Heart right ventricle (tissue), 16 donors: Measurements from ENCODE around the gene KCNQ1. TPM values are rescaled to one million over a fixed set of nuclear protein-coding genes. Genes with fewer than 3 reads are reported as not detected.

ENCODE experiments used
- ATAC-seq, 8 donors: fragments of 200-7000 bp; cut with Tn5 transposase; one replicate each; pipeline ENCODE4 v1.9.1; 2020; ENCODE audit warnings: mild to moderate bottlenecking in 8 of 8, moderate library complexity in 8 of 8, moderate number of reproducible peaks in 1 of 8
- DNase-seq, 2 donors: peaks; one replicate each; pipeline ENCODE4 v3.0.0-alpha.2; 2020
- H3K27ac ChIP-seq, 10 donors: fragments of 200-600 bp; sonication (generic) in 2 of 10; one replicate each; pipeline versions ENCODE4 v1.5.0 to v1.8.0; 2020 to 2022; ENCODE audit warnings: mild to moderate bottlenecking in 3 of 10
- H3K27me3 ChIP-seq, 7 donors: fragments of 200-600 bp; one replicate each; pipeline ENCODE4 v1.8.0; 2021 to 2022; ENCODE audit warnings: mild to moderate bottlenecking in 2 of 7
- H3K36me3 ChIP-seq, 9 donors: fragments of 200-600 bp; sonication (generic) in 1 of 9; one replicate each; pipeline versions ENCODE4 v1.5.0 to v1.8.0; 2020 to 2022; ENCODE audit warnings: mild to moderate bottlenecking in 2 of 9
- H3K4me1 ChIP-seq, 9 donors: fragments of 200-600 bp; sonication (generic) in 1 of 9; one replicate each; pipeline versions ENCODE4 v1.5.0 to v1.8.0; 2020 to 2022; ENCODE audit warnings: mild to moderate bottlenecking in 4 of 9
- H3K4me3 ChIP-seq, 10 donors: fragments of 200-600 bp; sonication (generic) in 2 of 10; one replicate each; pipeline versions ENCODE4 v1.5.0 to v1.8.0; 2020 to 2022; ENCODE audit warnings: mild to moderate bottlenecking in 7 of 10, moderate library complexity in 2 of 10
- H3K9me3 ChIP-seq, 11 donors: fragments of 200-600 bp in 10 of 11; sonication (generic) in 2 of 11; one replicate each; pipeline versions ENCODE4 v1.5.0 to v1.8.0; 2013 to 2022; ENCODE audit warnings: mild to moderate bottlenecking in 2 of 11, control low read depth in 1 of 11, moderate library complexity in 1 of 11
- WGBS, 2 donors: extraction: QIAGEN DNeasy Blood & Tissue Kit; methylation state at CpG; one replicate each; pipeline ENCODE4 v1.1.7; 2013; ENCODE audit warnings: inconsistent platforms in 1 of 2; 5-methylcytosine and 5-hydroxymethylcytosine counted together
- intact Hi-C, 10 donors: fragments of 100-400 bp; cut with DNase I; formaldehyde crosslinking; loops; one replicate each; pipeline versions ENCODE4 v1.11.1 to v1.14.2; 2022
- polyA plus RNA-seq, 2 donors: library from polyadenylated mRNA; stranded (reverse); fragments of 200-250 nt; gene quantifications; one replicate each; pipeline ENCODE4 v1.2.3, GENCODE V29; 2013
- total RNA-seq, 10 donors: library from RNA; stranded (reverse); fragmentation: NEBNext Ultra II Directional in 3 of 10; extraction: Animal tissue kit (Norgen Biotek cat#: 25700) in 3 of 10; gene quantifications; one replicate each; pipeline versions ENCODE4 v1.2.1 to v1.2.4, GENCODE V29; 2021 to 2023
- TF ChIP-seq, protein P1 (sequence below), 9 donors: fragments of 200-600 bp; sonication (generic) in 2 of 9; IDR thresholded peaks; one replicate each; pipeline versions ENCODE4 v1.5.0 to v1.8.0; 2021 to 2022; ENCODE audit warnings: antibody characterized with exemption in 9 of 9, mild to moderate bottlenecking in 5 of 9, moderate library complexity in 1 of 9
- donor health status: Arrhythmogenic right ventricular cardiomyopathy.
- donor health status: ischemic (EF 13 %, LVEDD 7.1; RV severe dilation, severe dysfunction).
- donor health status: healthy with polysubstance abuse.
- donor health status: DM: no; HTN: yes; CAD: no.
- donor health status: DM: no; HTN: no; CAD: no.
- donor health status: ischemic (EF 25% LVEDD 6.9; RV normal size, moderate dysfunction).
- donor health status: ischemic (EF 25% LVEDD 5.7; RV mildly dilated, moderate dysfunction).
- donor health status: healthy.
- donor health status: DM: yes; HTN: yes; CAD: no.
- donor health status: Ischemic cardiomyopathy.
- donor health status: ischemic (EF 35%, LVEDD 5.7; RV mildly dilated, moderate dysfunction).
- donor health status: nonischemic (EF 11% LVEDD 7.7; RV severe dilation, severe dysfunction).
- donor health status: DM: yes; HTN: yes; CAD: no.
- donor health status: PGD.
- donor health status: ischemic (EF 29% LVEDD 5.4; RV normal size, mild dysfunction).
- donor health status: nonischemic (EF 23%, LVEDD 6.1; RV moderate dilation, normal function).

KCNQ1 gene
- total and polyA plus RNA-seq, 12 donors: 19.9 to 48.2 (median 33.7) TPM

DNA sequence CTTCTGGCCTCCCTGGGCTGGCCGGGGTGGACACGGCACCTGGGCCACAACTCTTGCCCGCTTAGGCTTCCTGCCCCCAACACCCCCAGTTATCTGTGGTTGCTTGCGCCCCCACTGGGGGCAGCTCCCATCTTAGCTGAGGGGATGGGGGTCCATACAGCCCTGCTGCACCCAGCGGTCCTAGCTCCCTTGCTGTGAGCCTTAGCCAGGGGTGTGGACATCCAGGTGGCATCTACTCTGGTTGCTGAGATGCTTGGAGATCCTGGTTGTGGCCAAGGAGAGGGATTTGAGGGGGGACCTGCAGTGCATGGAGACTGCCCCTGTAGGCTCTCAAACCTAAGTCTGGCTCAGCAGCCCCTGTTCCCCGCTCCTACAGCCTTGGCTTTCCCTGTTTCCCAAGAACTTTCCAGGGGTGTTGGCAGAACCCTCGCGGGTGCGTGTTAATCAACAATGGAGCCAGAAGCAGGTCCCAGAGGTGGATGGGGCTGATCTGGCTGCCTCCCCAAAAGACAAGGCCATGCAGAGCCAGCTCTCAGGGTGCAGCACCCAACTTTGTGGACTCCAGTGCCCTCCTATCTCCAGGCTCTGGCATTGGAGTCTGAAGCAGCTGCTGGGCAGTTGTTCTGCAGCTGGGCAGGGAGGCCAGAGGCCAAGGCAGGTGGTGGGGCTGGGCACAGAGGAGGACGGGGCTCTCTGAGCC, 3.3 kb downstream of the KCNQ1 start:
- no peak for ATAC-seq
- peaks cover 3 to 57% (median 40%) of the 10 kb centered on the region in 9 donors for H3K4me1 ChIP-seq
- WGBS, 2 donors: 66 to 74% methylated on average over 10 of the region's 10 CpGs

DNA sequence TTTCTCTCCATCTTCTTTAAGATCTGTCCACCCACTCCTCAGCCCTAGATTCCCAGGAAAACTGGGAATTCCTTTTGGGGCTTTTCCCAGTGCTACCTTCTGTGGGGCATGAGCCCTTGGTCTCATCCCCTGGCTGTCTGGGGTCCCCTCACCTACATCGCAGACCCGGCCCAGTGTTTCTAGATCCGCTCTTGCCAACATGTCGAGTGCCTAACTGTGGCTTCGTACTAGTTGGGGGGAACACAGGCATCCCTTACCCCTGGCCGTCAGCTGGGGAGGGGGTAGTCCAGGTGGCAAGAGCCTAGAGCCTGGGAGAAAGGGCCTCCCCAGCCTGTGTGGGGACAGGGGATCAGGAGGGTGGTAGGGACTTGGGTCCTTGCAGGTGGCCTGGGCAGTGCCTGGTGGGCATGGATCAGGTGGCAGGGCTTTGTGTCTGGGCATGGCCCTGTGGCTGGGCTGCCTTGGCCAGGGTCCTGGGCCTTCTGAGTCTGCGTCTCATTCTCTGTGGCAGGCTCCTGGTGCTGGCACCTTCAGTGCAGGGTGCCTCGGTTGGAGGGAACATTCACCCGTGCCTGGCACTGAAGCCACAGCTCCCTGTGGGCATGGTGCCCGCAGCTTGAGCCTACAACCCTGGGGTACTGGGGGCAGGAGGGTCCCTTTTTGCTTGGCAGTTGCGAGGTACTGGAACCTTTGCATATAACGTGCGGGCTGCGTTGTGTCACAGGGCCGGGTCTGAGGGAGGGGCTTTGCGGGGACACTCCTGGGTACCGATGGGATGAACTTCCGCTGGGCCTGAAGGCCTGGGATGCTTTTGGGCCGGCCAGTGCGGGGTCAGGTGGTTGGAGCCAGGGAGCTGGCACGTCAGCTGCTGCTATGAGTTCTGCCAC, 4.1 kb downstream of the KCNQ1 start:
- Histone ChIP-seq H3K36me3 (no peaks in the 10 kb centered on the region), H3K4me3 (no peak overlapping the region), H3K4me1 (peaks cover 3 to 56% (median 39%) of the 10 kb centered on the region in 9 donors), H3K9me3 (peaks cover 0 to 3% (median 0%) of the 10 kb centered on the region in 11 donors), H3K27me3 (peaks cover 0 to 13% (median 3%) of the 10 kb centered on the region in 7 donors), H3K27ac (peak overlapping the region in 4 of 10 donors; percentile 6 to 47 (median 20))
- ATAC-seq: peak in 6 of 8 donors; percentile 5 to 58 (median 51)
- DNase-seq: no peak
- 71 to 82% methylated on average over 21 of the region's 21 CpGs for WGBS, 2 donors
- TF ChIP-seq, protein P1, sequence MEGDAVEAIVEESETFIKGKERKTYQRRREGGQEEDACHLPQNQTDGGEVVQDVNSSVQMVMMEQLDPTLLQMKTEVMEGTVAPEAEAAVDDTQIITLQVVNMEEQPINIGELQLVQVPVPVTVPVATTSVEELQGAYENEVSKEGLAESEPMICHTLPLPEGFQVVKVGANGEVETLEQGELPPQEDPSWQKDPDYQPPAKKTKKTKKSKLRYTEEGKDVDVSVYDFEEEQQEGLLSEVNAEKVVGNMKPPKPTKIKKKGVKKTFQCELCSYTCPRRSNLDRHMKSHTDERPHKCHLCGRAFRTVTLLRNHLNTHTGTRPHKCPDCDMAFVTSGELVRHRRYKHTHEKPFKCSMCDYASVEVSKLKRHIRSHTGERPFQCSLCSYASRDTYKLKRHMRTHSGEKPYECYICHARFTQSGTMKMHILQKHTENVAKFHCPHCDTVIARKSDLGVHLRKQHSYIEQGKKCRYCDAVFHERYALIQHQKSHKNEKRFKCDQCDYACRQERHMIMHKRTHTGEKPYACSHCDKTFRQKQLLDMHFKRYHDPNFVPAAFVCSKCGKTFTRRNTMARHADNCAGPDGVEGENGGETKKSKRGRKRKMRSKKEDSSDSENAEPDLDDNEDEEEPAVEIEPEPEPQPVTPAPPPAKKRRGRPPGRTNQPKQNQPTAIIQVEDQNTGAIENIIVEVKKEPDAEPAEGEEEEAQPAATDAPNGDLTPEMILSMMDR (IDR thresholded peaks at IDR 0.05): no peak
- intact Hi-C loops: loop anchor here in 1 of 10 donors (5.0 kb wide), 1 partner anchor 443 kb away; no protein-coding TSS in a partner anchor

More for the DNA sequence above, 3.3 kb downstream of the KCNQ1 start:
- Histone ChIP-seq H3K4me3 (peak overlapping the region in 3 of 10 donors; percentile 12 to 60 (median 54)), H3K27ac (peak overlapping the region in 4 of 10 donors; percentile 10 to 82 (median 38)), H3K9me3 (no peaks in the 10 kb centered on the region), H3K27me3 (peaks cover 0 to 15% (median 5%) of the 10 kb centered on the region in 7 donors), H3K36me3 (no peaks in the 10 kb centered on the region)
- DNase-seq: no peak
- intact Hi-C loops: loop anchor here in 1 of 10 donors (5.0 kb wide), 1 partner anchor 444 kb away; no protein-coding TSS in a partner anchor
- TF ChIP-seq, protein P1 (IDR thresholded peaks at IDR 0.05): no peak

DNA sequence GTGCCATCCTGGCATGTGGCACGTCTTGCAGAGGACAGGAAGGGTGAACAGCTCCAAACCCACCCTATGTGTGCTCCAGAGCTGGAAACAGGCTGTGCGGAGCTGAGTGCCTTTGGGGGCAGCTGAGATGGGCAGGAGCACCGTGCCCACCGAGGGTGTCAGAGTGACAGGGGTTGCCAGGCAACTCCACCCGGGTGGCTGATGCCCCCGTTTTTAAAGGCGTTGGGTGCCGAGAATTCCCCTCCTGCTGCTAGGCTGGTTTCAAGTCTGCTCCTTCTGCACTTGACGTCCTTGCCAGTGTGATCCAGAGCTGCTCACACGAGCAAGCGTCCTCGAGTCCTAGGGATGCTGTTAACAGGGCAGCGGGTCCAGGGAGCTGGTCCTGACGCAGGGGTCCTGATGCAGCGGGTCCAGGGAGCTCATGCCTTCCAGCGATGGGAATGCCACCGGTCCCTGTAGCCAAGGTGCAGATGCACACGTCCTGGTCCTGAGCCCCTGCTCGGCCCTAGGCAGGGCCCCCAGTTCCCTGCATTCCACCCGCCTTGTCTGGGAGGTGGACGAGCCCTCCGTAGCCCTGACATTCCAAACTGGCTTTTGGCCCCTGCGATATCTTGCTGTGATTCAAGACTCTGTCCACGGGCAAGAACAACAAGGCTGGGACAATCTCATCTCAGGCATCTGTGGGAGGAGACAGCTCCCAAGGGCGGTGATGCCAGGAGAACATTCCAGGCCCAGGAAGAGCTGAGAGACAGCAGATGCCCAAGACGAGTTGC, 4.9 kb downstream of the KCNQ1 start:
- WGBS, 2 donors: 66 to 68% methylated on average over 26 of the region's 26 CpGs
- ATAC-seq (no peak), DNase-seq (no peak)
- intact Hi-C loops: loop anchor here in 1 of 10 donors (5.0 kb wide), 1 partner anchor 443 kb away; no protein-coding TSS in a partner anchor
- Histone ChIP-seq H3K27me3 (peaks cover 0 to 9% (median 0%) of the 10 kb centered on the region in 7 donors), H3K4me3 (no peak overlapping the region), H3K4me1 (peaks cover 3 to 52% (median 35%) of the 10 kb centered on the region in 9 donors), H3K27ac (peak overlapping the region in 2 of 10 donors; percentile 6 to 30), H3K36me3 (no peaks in the 10 kb centered on the region), H3K9me3 (peaks cover 0 to 3% (median 0%) of the 10 kb centered on the region in 11 donors)
- TF ChIP-seq, protein P1 (IDR thresholded peaks at IDR 0.05): no peak
